HG02588 (cell line): ENCODE results near the gene KIN.
"Not testable (repeated sequence)": the region's sequence is repeated elsewhere in the genome, so short reads cannot be mapped to it uniquely, and the experiment has no call there.

Experiments
- ATAC-seq: cut with Tn5 transposase; IDR thresholded peaks from one replicate; pipeline ENCODE4 v1.9.1; 2021; ENCODE audit warnings: mild to moderate bottlenecking, moderate library complexity; ENCODE audit not compliant: unreplicated experiment

KIN gene

DNA sequence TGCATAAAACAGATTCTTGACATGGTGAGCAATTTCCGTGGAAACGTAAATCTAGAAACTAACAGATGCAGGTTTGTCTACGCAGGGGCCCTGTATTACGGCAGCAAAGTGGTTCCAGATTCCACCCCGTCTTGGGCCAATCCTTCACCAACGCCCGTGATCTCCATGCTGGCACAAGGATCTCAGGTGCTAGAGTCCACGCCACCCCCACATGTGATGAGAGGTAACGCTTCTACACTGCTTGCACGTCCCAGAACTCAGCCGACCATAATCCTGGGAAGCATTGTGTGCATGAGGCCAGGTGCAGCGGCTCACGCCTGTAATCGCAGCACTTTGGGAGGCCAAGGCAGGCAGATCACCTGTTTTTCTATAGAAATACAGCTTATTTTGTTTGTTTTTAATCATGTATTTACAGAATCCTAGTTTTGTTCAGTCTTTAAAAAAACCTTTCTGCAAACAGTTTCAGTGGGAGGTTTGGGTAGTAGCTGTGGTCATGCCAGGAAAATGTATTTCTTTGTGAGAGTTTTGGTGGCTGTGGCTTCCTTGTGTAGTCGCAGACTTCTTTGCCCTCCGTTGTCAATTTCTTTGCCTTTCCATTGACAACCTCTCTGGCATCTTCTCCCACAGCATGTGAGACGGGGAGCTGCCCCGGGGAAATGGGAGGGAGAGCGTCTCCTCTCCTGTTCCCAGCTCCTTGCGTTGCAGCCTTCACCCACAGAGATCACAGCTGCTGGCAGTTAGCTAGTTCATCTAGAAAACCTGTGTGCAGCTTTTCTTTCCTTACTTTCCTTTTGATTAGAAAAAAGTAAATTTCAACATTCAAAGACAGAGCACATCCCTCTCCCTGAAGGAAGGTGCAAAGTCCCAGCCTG is 49.0 kb downstream of the KIN start:
- ATAC-seq = no peak

- no peak for ATAC-seq
Measured at GRCh38 chr10:7734821-7735220, 53.0 kb downstream of the KIN start.

GRCh38 chr10:7722927-7723529 is 64.8 kb downstream of the KIN start:
- no peak for ATAC-seq

GRCh38 chr10:7720478-7720877 is 67.3 kb downstream of the KIN start:
- no peak for ATAC-seq

GRCh38 chr10:7718685-7719084 is 69.1 kb downstream of the KIN start:
- ATAC-seq = no peak

GRCh38 chr10:7717767-7718166 is 70.0 kb downstream of the KIN start:
- no peak for ATAC-seq

DNA sequence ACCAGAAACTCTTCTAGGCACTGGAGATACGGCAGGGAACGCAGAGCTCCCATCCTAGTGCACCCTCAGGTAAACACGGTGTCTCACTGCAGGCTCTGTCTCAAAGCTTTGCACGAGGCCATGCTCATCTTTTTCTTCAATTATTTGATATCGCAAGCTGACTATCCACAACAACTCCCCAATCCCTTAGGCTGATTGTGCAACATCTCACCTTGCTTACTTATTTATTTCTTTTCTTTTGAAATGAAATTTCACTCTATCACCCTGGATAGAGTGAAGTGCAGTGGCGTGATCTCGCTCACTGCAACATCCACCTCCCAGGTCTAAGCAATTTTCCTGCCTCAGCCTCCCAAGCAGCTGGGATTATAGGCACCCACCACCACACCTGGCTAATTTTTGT is 72.3 kb downstream of the KIN start:
- ATAC-seq = no peak

GRCh38 chr10:7711075-7711474 is 76.7 kb downstream of the KIN start:
- not testable (repeated sequence) for ATAC-seq

- ATAC-seq = no peak
Measured at GRCh38 chr10:7710446-7710845, 77.3 kb downstream of the KIN start.

DNA sequence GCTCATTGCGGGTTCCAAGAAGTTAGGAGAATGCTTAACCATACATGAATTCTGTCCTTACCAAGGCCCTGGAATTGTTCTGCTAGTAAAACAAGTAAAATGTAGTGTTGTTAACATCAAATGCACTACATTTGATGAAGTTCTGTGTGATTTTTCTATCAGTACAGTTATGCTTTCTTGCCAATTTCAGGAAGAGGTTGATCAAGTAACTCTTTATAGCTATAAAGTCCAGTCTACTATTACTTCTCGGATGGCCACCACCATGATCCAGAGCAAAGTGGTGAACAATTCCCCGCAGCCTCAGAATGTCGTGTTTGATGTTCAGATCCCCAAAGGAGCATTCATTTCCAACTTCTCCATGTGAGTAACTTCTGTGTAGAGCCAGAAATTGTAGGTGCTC is 79.0 kb downstream of the KIN start:
- ATAC-seq = no peak

- ATAC-seq = no peak
Measured at GRCh38 chr10:7707858-7708622, 79.8 kb downstream of the KIN start.

DNA sequence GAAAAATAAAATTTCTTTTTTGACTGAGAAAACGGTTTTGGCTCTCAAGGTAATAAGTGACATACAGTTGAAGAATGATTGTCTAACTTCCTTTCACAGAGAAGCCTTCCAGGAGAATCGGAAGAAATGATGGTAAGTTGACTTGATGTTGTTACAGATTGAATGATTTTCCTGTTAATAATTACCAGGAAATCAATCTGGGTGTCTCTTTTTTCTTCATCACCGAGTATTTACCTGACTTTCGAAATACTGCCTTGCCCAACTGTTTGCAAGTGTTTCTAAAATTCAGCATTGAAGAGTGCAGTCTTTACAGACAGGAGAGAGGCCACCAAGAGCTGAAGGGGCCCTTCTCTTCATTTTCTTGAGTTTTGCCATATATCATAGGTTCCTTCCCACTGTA is 80.7 kb downstream of the KIN start:
- no peak for ATAC-seq

DNA sequence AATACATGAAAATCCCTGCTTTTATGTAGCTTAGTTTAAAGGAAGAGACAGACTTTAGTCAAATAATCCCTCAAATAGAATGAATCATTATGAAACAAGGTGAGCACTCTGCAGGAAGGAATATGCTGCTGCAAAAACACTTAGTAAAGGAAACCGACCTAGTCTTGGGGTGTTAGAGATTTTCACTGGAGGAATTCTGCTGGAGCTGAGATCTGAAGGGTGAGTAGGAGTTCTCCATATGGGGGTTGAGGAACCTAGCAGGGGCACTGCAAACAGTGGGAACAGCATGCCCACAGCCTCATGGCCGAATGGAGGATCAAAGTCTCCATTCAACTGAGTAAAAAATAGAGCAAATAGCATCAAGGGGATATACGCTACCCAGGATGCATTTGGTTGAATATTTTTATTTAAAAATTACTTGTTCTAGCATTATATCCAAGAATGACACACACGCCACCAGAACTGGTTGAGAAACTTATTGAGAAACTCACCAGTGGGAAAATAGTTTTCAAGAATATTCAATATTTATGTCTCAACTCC is 81.2 kb downstream of the KIN start:
- ATAC-seq = no peak

DNA sequence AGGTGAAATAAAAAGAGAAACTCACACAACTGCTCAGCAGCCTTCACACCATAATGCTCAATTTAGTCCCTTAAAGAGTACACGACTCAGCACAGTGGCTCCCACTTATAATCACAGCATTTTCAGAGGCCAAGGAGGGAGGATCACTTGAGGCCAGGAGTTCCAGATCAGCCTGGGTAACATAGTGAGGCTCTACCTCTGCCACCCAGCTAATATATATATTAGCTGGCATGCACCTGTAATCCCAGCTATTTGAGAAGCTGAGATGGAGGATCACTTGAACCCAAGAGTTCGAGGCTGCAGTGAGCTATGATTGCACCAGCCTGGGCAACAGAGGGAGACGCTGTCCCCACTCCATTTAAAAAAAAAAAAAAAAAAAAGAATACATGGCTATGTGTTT is 82.5 kb downstream of the KIN start:
- ATAC-seq = no peak

GRCh38 chr10:7704071-7705016 is 83.4 kb downstream of the KIN start:
- no peak for ATAC-seq

GRCh38 chr10:7703140-7703539 is 84.7 kb downstream of the KIN start, which contains the start of gene ITIH2:
Gene ITIH2 (plus strand): TSS chr10:7703316. CDS start chr10:7703435, 119 bp downstream.
- no peak for ATAC-seq

DNA sequence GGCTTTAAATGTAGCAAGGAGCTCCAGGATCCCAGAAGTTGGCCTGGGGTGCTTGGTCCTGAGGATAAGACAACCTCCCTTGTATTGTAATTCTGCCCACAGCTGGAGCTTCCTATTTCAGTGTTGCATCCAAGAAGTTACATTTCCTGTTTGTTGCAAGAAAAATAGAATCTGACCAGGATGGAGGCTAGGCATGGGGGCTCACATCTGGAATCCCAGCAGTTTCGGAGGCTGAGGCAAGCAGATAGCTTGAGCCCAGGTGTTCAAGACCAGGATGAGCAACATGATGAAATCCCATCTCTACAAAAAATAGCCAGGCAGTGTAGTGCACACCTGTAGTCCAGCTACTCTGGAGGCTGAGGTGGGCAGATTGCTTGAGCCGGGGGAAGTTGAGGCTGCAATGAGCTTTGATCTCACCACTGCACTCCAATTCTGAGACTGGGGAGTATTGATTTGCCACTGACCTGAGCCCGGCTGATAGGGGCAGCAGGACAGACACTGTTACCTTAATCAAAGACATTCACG is 85.4 kb downstream of the KIN start:
- ATAC-seq = no peak

GRCh38 chr10:7701158-7701742 is 86.5 kb downstream of the KIN start:
- no peak for ATAC-seq
